ENCODE results near the gene SETD4. TPM values are rescaled to one million over a fixed set of nuclear protein-coding genes. Genes with fewer than 3 reads are reported as not detected.

The SETD4 gene
- total RNA-seq, 1 experiment from 2014 or later, result 22.7 TPM

- TF ChIP-seq ZFX (IDR thresholded peaks at IDR 0.05), result no peak
- TF ChIP-seq SP1 (IDR thresholded peaks at IDR 0.05; ENCODE audit: low read depth), result no peak
- no peak for TF ChIP-seq CBX3 (IDR thresholded peaks at IDR 0.05; ENCODE audit: low read depth)
- TF ChIP-seq SIN3A (IDR thresholded peaks at IDR 0.05; ENCODE audit: low read depth), result no peak
- no peak for TF ChIP-seq ZBTB33 (IDR thresholded peaks at IDR 0.05; ENCODE audit: extremely low read depth, insufficient replicate concordance, low read length)
- TF ChIP-seq CEBPB (IDR thresholded peaks at IDR 0.05; ENCODE audit: low read depth), result no peak
- TF ChIP-seq EZH2phosphoT487 (IDR thresholded peaks at IDR 0.05; ENCODE audit: borderline replicate concordance), result no peak
- no peak for TF ChIP-seq EZH2 (IDR thresholded peaks at IDR 0.05)
- no peak for TF ChIP-seq ELF1 (IDR thresholded peaks at IDR 0.05; ENCODE audit: borderline replicate concordance, low read depth)
- no peak for TF ChIP-seq MAX (IDR thresholded peaks at IDR 0.05)
- no peak for TF ChIP-seq REST (IDR thresholded peaks at IDR 0.05; ENCODE audit: low read depth)
- no peak for TF ChIP-seq JUND (IDR thresholded peaks at IDR 0.05)
- no peak for TF ChIP-seq ZNF274 (IDR thresholded peaks at IDR 0.05; ENCODE audit: low read depth, low read length)
- TF ChIP-seq RAD21 (IDR thresholded peaks at IDR 0.05; ENCODE audit: low read depth), result no peak
- no peak for TF ChIP-seq EGR1 (IDR thresholded peaks at IDR 0.05; ENCODE audit: low read depth)
- no peak for TF ChIP-seq SRF (IDR thresholded peaks at IDR 0.05; ENCODE audit: low read depth)
- TF ChIP-seq FOSL1 (IDR thresholded peaks at IDR 0.05; ENCODE audit: low read depth), result no peak
- Histone ChIP-seq H3K4me1 (ENCODE audit: control insufficient read depth in 1 of 2, insufficient read depth in 2 of 2, low read length in 2 of 2) (no peaks in the 10 kb centered on the region), H3K79me2 (ENCODE audit: insufficient read depth, low read length) (no peaks in the 10 kb centered on the region), H3K36me3 (ENCODE audit: control insufficient read depth in 1 of 2, insufficient read depth in 2 of 2, low read length in 2 of 2) (no peaks in the 10 kb centered on the region), H3K9ac (ENCODE audit: low read length) (no peak overlapping the region), H2AFZ (ENCODE audit: low read depth, low read length, poor library complexity, severe bottlenecking) (no peak overlapping the region), H4K20me1 (ENCODE audit: insufficient read depth) (no peaks in the 10 kb centered on the region), H3K4me2 (ENCODE audit: low read length) (no peak overlapping the region), H3K27me3 (ENCODE audit: insufficient read depth, low read length) (peaks cover 3% of the 10 kb centered on the region; the same call in 1 of the 2 replicates), H3K4me3 (replicated peaks in 1 of 2; ENCODE audit: low read depth in 1 of 2, low read length in 2 of 2) (no peak overlapping the region), H3K9me3 (ENCODE audit: control insufficient read depth in 1 of 2, insufficient read depth in 1 of 2, low read depth in 1 of 2, low read length in 2 of 2) (no peaks in the 10 kb centered on the region), H3K27ac (ENCODE audit: low read depth, low read length) (no peak overlapping the region), H3K9me2 (ENCODE audit: insufficient read depth) (no peaks in the 10 kb centered on the region)
- ATAC-seq, result no peak
- ChIA-PET POLR2A (no interaction called here), CTCF (no interaction called here), RAD21 (ENCODE audit: low non-redundant PET in 1 of 2, low total read pairs in 2 of 2, uncharacterized antibody in 2 of 2, unreplicated experiment in 2 of 2) (no interaction called here)
- no peak for DNase-seq (ENCODE audit: low read depth, low spot score)
- intact Hi-C loops (cut with micrococcal nuclease), result loop anchor here (10.0 kb wide), 1 partner anchor 588 kb away; no protein-coding TSS in a partner anchor
- no TSS peak for BruUV-seq (replicated peaks)
Measured at GRCh38 chr21:36022427-36023091, 37.8 kb downstream of the SETD4 start.
